Activated T-helper 1 cell treated with anti-CD3 and anti-CD28 coated beads, Interleukin-2, amount 50 U/mL, for 16 hours (primary cell): Measurements from ENCODE around the gene LCOR.
A peak's percentile ranks its signal among the peaks of the same experiment; 100 is the strongest.
"Not testable (repeated sequence)": the region's sequence is repeated elsewhere in the genome, so short reads cannot be mapped to it uniquely, and the experiment has no call there.

Experiments
- DNase-seq, 2 donors: peaks; one replicate each; pipeline ENCODE4 v3.0.0-alpha.2; 2020; ENCODE audit warnings: low read depth in 1 of 2, low spot score in 1 of 2

Gene LCOR

GRCh38 chr10:96831867-96832720 lies at the start of gene LCOR:
Gene LCOR (plus strand): TSS chr10:96832298. CDS start chr10:96949058, 116,760 bp downstream.
- peak; percentile 54 to 72 for DNase-seq

- no peak for DNase-seq
Observed at GRCh38 chr10:96784253-96784652, 47.8 kb upstream of the LCOR start.

GRCh38 chr10:96789571-96790108 lies 42.5 kb upstream of the LCOR start:
- DNase-seq: no peak

GRCh38 chr10:96791902-96792301 lies 40.2 kb upstream of the LCOR start:
- DNase-seq: no peak

- DNase-seq: no peak
Observed at GRCh38 chr10:96794836-96795733, 37.0 kb upstream of the LCOR start.

GRCh38 chr10:96797485-96797884 lies 34.6 kb upstream of the LCOR start:
- DNase-seq: no peak

GRCh38 chr10:96803288-96803664 lies 28.8 kb upstream of the LCOR start:
- DNase-seq: no peak

GRCh38 chr10:96814264-96814663 lies 17.8 kb upstream of the LCOR start:
- no peak for DNase-seq

GRCh38 chr10:96818971-96819370 lies 13.1 kb upstream of the LCOR start:
- not testable (repeated sequence) for DNase-seq

GRCh38 chr10:96820765-96821164 lies 11.3 kb upstream of the LCOR start:
- no peak for DNase-seq

- DNase-seq: no peak
Observed at GRCh38 chr10:96826438-96826837, 5.7 kb upstream of the LCOR start.

- no peak for DNase-seq
Observed at GRCh38 chr10:96828609-96829008, 3.5 kb upstream of the LCOR start.

- DNase-seq: no peak
Observed at GRCh38 chr10:96829029-96829773, 2.9 kb upstream of the LCOR start.

- DNase-seq: peak; percentile 60 to 64
Observed at GRCh38 chr10:96830511-96831199, 1.4 kb upstream of the LCOR start.

GRCh38 chr10:96831200-96831866 lies 765 bp upstream of the LCOR start:
- DNase-seq: no peak

- DNase-seq: peak; percentile 72 to 82
Observed at GRCh38 chr10:96832721-96833219, 672 bp downstream of the LCOR start.

- DNase-seq: no peak
Observed at GRCh38 chr10:96833220-96834001, 1.3 kb downstream of the LCOR start.

- no peak for DNase-seq
Observed at GRCh38 chr10:96834120-96834519, 2.0 kb downstream of the LCOR start.

GRCh38 chr10:96835899-96836298 lies 3.8 kb downstream of the LCOR start:
- no peak for DNase-seq
